ENCODE results near the gene CRYBB3.

CRYBB3 gene

DNA sequence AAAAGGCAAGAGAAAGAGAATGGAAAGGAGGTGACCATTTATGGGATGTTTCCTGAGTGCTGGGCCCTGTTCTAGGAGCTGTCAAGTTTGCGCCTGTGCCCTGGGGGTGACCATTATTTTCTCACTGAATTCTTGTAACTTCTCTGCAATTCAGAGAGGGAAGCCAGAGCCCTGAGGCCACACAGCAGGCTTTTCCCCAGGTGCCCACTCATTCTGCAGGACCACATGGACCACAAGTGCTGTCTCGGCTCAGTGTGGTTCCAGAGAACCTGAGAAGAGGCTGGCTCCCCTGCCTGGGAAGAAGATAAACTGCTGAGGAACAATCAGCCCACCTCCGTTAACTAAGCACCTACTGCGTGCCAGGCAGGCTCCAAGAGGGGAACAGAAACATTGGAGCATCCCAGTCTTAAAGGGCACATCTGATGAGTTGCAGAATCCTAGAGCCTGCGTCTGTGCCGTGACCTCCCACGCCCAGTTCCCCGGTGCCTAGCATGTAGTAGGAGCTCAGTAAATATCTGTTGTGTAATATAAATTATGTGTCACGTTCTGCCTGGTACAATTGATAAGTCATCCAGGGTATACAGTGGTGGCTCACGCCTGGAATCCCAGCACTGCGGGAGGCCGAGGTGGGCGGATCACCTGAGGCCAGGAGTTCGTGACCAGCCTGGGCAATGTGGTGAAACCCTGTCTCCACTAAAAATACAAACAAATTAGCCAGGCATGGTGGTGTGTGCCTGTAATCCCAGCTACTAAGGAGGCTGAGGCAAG lies 31.6 kb upstream of the CRYBB3 start:
- no peak overlapping the region for H3K4me3 ChIP-seq (ENCODE audit: control insufficient read depth, low read depth, low read length)
- no peak for DNase-seq (ENCODE audit: low read depth)
- TF ChIP-seq, protein P1, sequence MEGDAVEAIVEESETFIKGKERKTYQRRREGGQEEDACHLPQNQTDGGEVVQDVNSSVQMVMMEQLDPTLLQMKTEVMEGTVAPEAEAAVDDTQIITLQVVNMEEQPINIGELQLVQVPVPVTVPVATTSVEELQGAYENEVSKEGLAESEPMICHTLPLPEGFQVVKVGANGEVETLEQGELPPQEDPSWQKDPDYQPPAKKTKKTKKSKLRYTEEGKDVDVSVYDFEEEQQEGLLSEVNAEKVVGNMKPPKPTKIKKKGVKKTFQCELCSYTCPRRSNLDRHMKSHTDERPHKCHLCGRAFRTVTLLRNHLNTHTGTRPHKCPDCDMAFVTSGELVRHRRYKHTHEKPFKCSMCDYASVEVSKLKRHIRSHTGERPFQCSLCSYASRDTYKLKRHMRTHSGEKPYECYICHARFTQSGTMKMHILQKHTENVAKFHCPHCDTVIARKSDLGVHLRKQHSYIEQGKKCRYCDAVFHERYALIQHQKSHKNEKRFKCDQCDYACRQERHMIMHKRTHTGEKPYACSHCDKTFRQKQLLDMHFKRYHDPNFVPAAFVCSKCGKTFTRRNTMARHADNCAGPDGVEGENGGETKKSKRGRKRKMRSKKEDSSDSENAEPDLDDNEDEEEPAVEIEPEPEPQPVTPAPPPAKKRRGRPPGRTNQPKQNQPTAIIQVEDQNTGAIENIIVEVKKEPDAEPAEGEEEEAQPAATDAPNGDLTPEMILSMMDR (conservative IDR thresholded peaks at IDR 0.05; ENCODE audit: control insufficient read depth, insufficient read depth, low read depth, low read length) = no peak

DNA sequence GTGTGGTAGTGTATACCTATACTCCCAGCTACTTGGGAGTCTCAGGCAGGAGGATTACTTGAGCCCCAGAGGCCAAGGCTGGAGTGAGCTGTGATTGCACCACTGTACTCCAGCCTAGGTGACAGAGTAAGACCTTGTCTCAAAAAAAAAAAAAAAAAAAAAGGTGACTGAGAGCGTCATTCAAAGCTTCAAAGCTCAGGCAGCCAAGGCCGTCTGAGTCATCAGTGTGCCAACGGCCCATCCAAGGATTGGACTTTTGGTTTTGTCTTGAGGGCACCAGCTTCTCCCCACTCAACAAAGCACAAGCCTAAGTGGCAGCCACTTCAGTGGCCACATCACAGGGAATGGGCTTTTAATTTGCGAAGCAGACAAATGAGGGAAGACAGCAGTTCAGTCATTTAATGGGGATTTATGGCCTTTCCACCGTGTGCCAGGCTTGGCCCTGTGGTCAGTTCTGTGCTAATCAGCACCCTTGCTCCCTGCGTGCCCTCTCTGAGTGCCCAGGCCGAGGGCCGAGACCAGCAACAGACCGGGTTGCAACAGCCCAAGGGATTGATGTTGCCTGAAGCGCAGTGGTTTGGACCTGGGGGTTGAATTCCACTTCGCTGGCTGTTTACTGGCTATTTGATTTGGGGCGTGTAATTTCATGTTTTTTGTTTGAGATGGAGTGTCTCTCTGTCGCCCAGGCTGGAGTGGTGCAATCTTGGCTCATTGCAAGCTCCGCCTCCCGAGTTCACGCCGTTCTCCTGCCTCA lies 30.2 kb upstream of the CRYBB3 start:
- TF ChIP-seq, protein P1 (conservative IDR thresholded peaks at IDR 0.05; ENCODE audit: control insufficient read depth, insufficient read depth, low read depth, low read length) = no peak
- DNase-seq (ENCODE audit: low read depth) = no peak

DNA sequence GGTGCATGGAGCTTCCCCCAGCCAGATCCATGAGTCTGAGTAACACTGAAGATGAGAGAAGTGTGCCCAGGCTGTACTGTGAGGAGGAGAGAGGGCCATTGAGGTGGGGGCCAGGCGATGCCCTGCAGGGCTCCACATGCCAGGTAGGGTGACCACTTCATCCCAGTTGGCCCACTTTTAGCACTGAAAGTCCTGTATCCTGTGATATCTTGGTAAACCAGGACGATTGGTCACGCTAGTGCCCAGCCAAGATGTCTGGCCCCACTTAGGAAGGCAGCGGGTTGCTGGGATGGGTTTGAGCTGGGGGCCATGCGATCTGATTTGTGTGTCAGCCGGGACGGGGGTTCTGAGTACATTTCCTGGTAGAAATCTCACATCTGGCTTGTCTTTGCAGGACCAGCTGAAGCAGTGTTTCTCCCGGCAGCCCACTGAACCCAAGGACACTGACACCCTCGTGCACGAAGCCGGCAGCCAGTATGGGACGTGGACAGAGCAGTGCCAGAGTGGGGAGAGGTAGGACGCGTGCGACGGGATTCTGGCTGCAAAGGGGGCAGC lies 29.2 kb upstream of the CRYBB3 start:
- H3K4me3 ChIP-seq (ENCODE audit: control insufficient read depth, low read depth, low read length) = no peak overlapping the region
- DNase-seq (ENCODE audit: low read depth) = no peak
- TF ChIP-seq, protein P1 (conservative IDR thresholded peaks at IDR 0.05; ENCODE audit: control insufficient read depth, insufficient read depth, low read depth, low read length) = no peak

More for the DNA sequence above, 30.2 kb upstream of the CRYBB3 start:
- H3K4me3 ChIP-seq (ENCODE audit: control insufficient read depth, low read depth, low read length) = no peak overlapping the region

DNA sequence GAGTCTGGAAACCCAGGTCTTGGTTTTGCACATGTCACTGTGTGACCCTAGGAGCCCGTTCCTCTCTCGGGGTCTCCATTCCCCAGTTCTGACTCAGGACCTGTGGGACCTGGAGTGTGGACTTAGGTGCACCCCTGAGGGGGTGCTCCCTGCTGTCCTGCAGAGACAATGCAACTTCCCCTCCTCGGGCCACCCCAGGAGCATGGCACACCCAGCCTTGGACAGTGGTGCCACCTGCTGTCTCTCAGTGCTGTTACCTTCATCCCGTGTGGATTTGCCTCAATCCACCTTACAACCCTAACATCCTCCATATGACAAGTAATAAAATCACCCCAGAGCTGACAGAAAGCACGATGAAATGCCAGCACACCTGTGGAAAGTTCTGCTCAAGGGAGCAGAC lies 27.5 kb upstream of the CRYBB3 start:
- no peak for DNase-seq (ENCODE audit: low read depth)
- H3K4me3 ChIP-seq (ENCODE audit: control insufficient read depth, low read depth, low read length) = no peak overlapping the region
- TF ChIP-seq, protein P1 (conservative IDR thresholded peaks at IDR 0.05; ENCODE audit: control insufficient read depth, insufficient read depth, low read depth, low read length) = no peak

DNA sequence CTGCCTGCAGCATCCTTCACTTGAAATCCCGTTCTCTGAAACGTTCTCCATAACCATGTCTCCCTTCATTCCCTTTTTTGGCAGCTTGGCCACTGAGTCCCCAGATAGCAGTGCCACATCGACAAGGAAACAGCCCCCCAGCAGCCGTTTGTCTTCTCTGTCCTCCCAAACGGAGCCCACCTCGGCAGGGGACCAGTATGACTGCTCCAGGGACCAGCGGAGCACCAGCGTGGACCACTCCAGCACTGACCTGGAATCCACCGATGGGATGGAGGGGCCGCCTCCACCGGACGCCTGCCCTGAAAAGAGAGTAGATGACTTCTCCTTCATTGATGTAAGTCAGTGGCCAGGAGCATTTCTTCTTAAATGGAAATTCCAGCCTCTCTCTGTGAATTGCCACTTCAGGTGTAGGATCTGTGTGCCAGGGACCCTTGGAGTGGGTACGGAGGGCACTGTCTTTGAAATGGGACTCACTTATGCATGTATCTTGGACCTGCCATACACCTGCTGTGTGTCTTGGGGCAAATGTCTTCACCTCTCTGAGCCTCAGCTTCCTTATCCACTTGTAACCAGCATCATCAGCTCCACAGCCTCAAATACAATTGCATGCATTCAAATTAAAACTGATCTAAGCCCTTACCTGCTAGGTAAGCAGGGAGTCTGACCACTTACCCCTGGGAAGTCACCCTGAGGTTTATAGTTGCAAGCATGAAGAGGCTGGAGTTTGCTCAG lies 25.3 kb upstream of the CRYBB3 start:
- DNase-seq (ENCODE audit: low read depth) = no peak
- no peak overlapping the region for H3K4me3 ChIP-seq (ENCODE audit: control insufficient read depth, low read depth, low read length)
- TF ChIP-seq, protein P1 (conservative IDR thresholded peaks at IDR 0.05; ENCODE audit: control insufficient read depth, insufficient read depth, low read depth, low read length) = no peak

DNA sequence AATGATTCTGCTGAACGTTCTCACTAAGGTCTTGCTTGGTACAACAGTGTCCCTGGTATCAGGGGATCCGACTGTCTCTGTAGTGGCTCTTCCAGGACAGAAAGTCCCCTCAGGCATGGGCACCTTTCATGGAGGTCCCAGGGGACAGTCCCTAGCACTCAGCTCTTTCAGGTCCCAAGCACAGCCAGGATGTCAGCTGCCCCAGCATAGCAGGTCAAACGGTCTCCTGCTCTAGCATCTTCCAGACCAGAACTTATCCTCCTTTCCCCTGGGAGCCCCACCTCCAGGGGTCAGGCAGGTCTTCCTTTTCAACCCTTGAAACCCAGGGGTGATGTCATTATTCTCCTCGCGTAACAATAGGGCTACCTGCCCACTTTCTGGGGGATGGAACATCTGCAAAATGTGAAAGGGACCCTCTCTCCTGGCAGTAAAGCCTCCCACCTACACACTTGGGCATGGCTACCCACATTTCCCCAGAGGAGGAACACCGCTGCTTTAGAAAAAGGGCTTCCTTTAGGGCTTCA lies 24.7 kb upstream of the CRYBB3 start:
- TF ChIP-seq, protein P1 (conservative IDR thresholded peaks at IDR 0.05; ENCODE audit: control insufficient read depth, insufficient read depth, low read depth, low read length) = no peak
- DNase-seq (ENCODE audit: low read depth) = no peak
- H3K4me3 ChIP-seq (ENCODE audit: control insufficient read depth, low read depth, low read length) = no peak overlapping the region

All from fibroblast of mammary gland (primary cell).